HCT116 (cell line): ENCODE data around the gene CDK2AP2. TPM values are rescaled to one million over a fixed set of nuclear protein-coding genes. Genes with fewer than 3 reads are reported as not detected.

Experiments used
- ATAC-seq: fragments of 200-7000 bp; cut with Tn5 transposase; 2 replicates; pipeline ENCODE4 v1.9.1; 2020; ENCODE audit warnings: mild to moderate bottlenecking, moderate library complexity
- BruUV-seq: library from RNA; stranded (reverse); fragments of 400-500 nt; replicated peaks from 2 replicates; lab custom pipeline; 2021; lab: Mats Ljungman, UMichigan
- CTCF ChIA-PET: fragments of 300-600 bp; sonication (Branson Sonifier 250); formaldehyde crosslinking; loops from one replicate; lab custom pipeline; 2021; ENCODE audit warnings: antibody characterized with exemption; lab: Charles Lee
- POLR2A ChIA-PET: fragments of 300-600, 350-600 bp; sonication (Branson Sonifier 250); formaldehyde crosslinking; loops from one replicate; lab custom pipeline; 2021; ENCODE audit warnings: antibody characterized with exemption; lab: Charles Lee
- RAD21 ChIA-PET, 2 experiments: fragments of 300-600 bp; sonication (Branson Sonifier 250); formaldehyde crosslinking; loops; one replicate each; lab custom pipeline; 2023; ENCODE audit warnings: low total read pairs in 2 of 2; ENCODE audit not compliant: uncharacterized antibody in 2 of 2, unreplicated experiment in 2 of 2, low non-redundant PET in 1 of 2; lab: Charles Lee
- DNase-seq: peaks from one replicate; pipeline ENCODE4 v3.0.0-alpha.2; 2010; ENCODE audit warnings: low read depth, low spot score
- H2AFZ ChIP-seq: fragments of 200-600 bp; shearing (Covaris generic), sonication (generic); 2 replicates; pipeline ENCODE4 v1.6.1; 2017; ENCODE audit warnings: low read depth, mixed run types, mixed read lengths, antibody characterized with exemption, low read length; ENCODE audit not compliant: poor library complexity, severe bottlenecking
- H3K27ac ChIP-seq: 2 replicates; pipeline ENCODE4 v1.5.1; 2012; ENCODE audit warnings: low read depth, low read length
- H3K27me3 ChIP-seq: fragments of 200-600 bp; sonication (generic); 2 replicates; pipeline ENCODE4 v1.6.1; 2016; ENCODE audit warnings: mixed run types, low read length, mixed read lengths; ENCODE audit not compliant: insufficient read depth
- H3K36me3 ChIP-seq, 2 experiments: fragments of 200-500 bp in 1 of 2; fragments of 200-600 bp in 1 of 2; sonication (Bioruptor generic) in 1 of 2; sonication (generic) in 1 of 2; 2 replicates each; pipeline versions ENCODE4 v1.5.1 to v1.6.1; 2014 to 2016; ENCODE audit warnings: low read length in 2 of 2, inconsistent platforms in 1 of 2, mixed read lengths in 1 of 2, mixed run types in 1 of 2; ENCODE audit not compliant: insufficient read depth in 2 of 2, control insufficient read depth in 1 of 2
- H3K4me1 ChIP-seq, 2 experiments: fragments of 200-600 bp in 1 of 2; sonication (generic) in 1 of 2; 2 replicates each; pipeline versions ENCODE4 v1.5.1 to v1.6.1; 2012 to 2017; ENCODE audit warnings: low read length in 2 of 2, inconsistent platforms in 1 of 2, mild to moderate bottlenecking in 1 of 2, mixed read lengths in 1 of 2, mixed run types in 1 of 2, moderate library complexity in 1 of 2; ENCODE audit not compliant: insufficient read depth in 2 of 2, control insufficient read depth in 1 of 2
- H3K4me2 ChIP-seq: fragments of 200-600 bp; sonication (generic); 2 replicates; pipeline ENCODE4 v1.6.1; 2017; ENCODE audit warnings: mixed run types, low read length, mixed read lengths
- H3K4me3 ChIP-seq, 2 experiments: fragments of 200-600 bp in 1 of 2; sonication (generic) in 1 of 2; replicated peaks in 1 of 2; 2 replicates each; pipeline ENCODE4 v1.5.1; 2011 to 2016; ENCODE audit warnings: low read length in 2 of 2, control low read depth in 1 of 2, low read depth in 1 of 2, mild to moderate bottlenecking in 1 of 2, mixed read lengths in 1 of 2, mixed run types in 1 of 2
- H3K79me2 ChIP-seq: fragments of 200-600 bp; sonication (generic); 2 replicates; pipeline ENCODE4 v1.6.1; 2017; ENCODE audit warnings: mild to moderate bottlenecking, mixed run types, low read length, moderate library complexity, mixed read lengths; ENCODE audit not compliant: insufficient read depth
- H3K9ac ChIP-seq: fragments of 200-600 bp; sonication (generic); 2 replicates; pipeline ENCODE4 v1.6.1; 2016; ENCODE audit warnings: low read length, mixed read lengths
- H3K9me2 ChIP-seq: fragments of 200-600 bp; sonication (generic), shearing (Covaris generic); 2 replicates; pipeline ENCODE4 v1.6.1; 2017; ENCODE audit warnings: mixed run types, mild to moderate bottlenecking, moderate library complexity; ENCODE audit not compliant: insufficient read depth
- H3K9me3 ChIP-seq, 2 experiments: fragments of 200-500 bp in 1 of 2; fragments of 200-600 bp in 1 of 2; sonication (Bioruptor generic) in 1 of 2; sonication (generic) in 1 of 2; 2 replicates each; pipeline ENCODE4 v1.6.1; 2014 to 2017; ENCODE audit warnings: low read length in 2 of 2, mixed read lengths in 2 of 2, inconsistent platforms in 1 of 2, low read depth in 1 of 2, mild to moderate bottlenecking in 1 of 2, mixed run types in 1 of 2, moderate library complexity in 1 of 2; ENCODE audit not compliant: control insufficient read depth in 1 of 2, insufficient read depth in 1 of 2
- H4K20me1 ChIP-seq: fragments of 200-600 bp; sonication (generic), shearing (Covaris generic); 2 replicates; pipeline ENCODE4 v1.6.1; 2017; ENCODE audit warnings: mixed run types, mild to moderate bottlenecking, moderate library complexity; ENCODE audit not compliant: insufficient read depth
- CBX3 ChIP-seq: IDR thresholded peaks from 2 replicates; pipeline ENCODE4 v1.6.1; 2012; ENCODE audit warnings: low read depth
- CEBPB ChIP-seq: IDR thresholded peaks from 2 replicates; pipeline ENCODE4 v1.6.1; 2012; ENCODE audit warnings: low read depth
- CTCF ChIP-seq, 3 experiments: fragments of 200-600 bp in 1 of 3; sonication (generic) in 1 of 3; IDR thresholded peaks in 2 of 3; conservative IDR thresholded peaks in 1 of 3; 2 replicates each; pipeline ENCODE4 v1.5.1; 2012 to 2017; ENCODE audit warnings: low read depth in 2 of 3, low read length in 2 of 3, antibody characterized with exemption in 1 of 3, borderline replicate concordance in 1 of 3, control low read depth in 1 of 3, mild to moderate bottlenecking in 1 of 3, mixed read lengths in 1 of 3, mixed run types in 1 of 3, moderate library complexity in 1 of 3; ENCODE audit not compliant: insufficient read depth in 1 of 3
- EGR1 ChIP-seq: IDR thresholded peaks from 2 replicates; pipeline ENCODE4 v1.6.1; 2012; ENCODE audit warnings: low read depth
- ELF1 ChIP-seq: IDR thresholded peaks from 2 replicates; pipeline ENCODE4 v1.6.1; 2012; ENCODE audit warnings: low read depth, borderline replicate concordance
- EZH2 ChIP-seq: fragments of 200-600 bp; sonication (generic); IDR thresholded peaks from 2 replicates; pipeline ENCODE4 v1.6.1; 2017; ENCODE audit warnings: antibody characterized with exemption, mixed run types
- EZH2phosphoT487 ChIP-seq: fragments of 200-600 bp; IDR thresholded peaks from 2 replicates; pipeline ENCODE4 v1.6.1; 2018; ENCODE audit warnings: antibody characterized with exemption, borderline replicate concordance
- JUND ChIP-seq: IDR thresholded peaks from 2 replicates; pipeline ENCODE4 v1.6.1; 2012
- POLR2A ChIP-seq: IDR thresholded peaks from 2 replicates; pipeline ENCODE4 v1.7.0; 2011; ENCODE audit warnings: borderline replicate concordance; ENCODE audit not compliant: insufficient read depth, insufficient read length; ENCODE audit errors: extremely low read depth
- POLR2AphosphoS5 ChIP-seq: IDR thresholded peaks from 2 replicates; pipeline ENCODE4 v1.6.1; 2011; ENCODE audit warnings: mild to moderate bottlenecking, low read depth, low read length, moderate library complexity
- REST ChIP-seq: IDR thresholded peaks from 2 replicates; pipeline ENCODE4 v1.6.1; 2012; ENCODE audit warnings: low read depth
- SIN3A ChIP-seq: IDR thresholded peaks from 2 replicates; pipeline ENCODE4 v1.6.1; 2012; ENCODE audit warnings: low read depth
- SRF ChIP-seq: IDR thresholded peaks from 2 replicates; pipeline ENCODE4 v1.6.1; 2012; ENCODE audit warnings: low read depth
- YY1 ChIP-seq: IDR thresholded peaks from 2 replicates; pipeline ENCODE4 v1.6.1; 2011; ENCODE audit warnings: low read length, low read depth, moderate library complexity, mild to moderate bottlenecking; ENCODE audit not compliant: insufficient replicate concordance; ENCODE audit errors: extremely low read depth
- ZBTB33 ChIP-seq: IDR thresholded peaks from 2 replicates; pipeline ENCODE4 v1.6.1; 2011; ENCODE audit warnings: mild to moderate bottlenecking, low read length, moderate library complexity; ENCODE audit not compliant: insufficient replicate concordance; ENCODE audit errors: extremely low read depth
- ZFX ChIP-seq: fragments of 450-650 bp; IDR thresholded peaks from 2 replicates; pipeline ENCODE4 v1.6.1; 2017
- intact Hi-C: fragments of 100-400 bp; cut with micrococcal nuclease; formaldehyde crosslinking; loops from 2 replicates; pipeline ENCODE4 v1.10.0; 2022
- total RNA-seq: library from RNA; stranded (reverse); gene quantifications from one replicate; pipeline ENCODE4 v1.2.1, GENCODE V29; 2021; ENCODE audit not compliant: unreplicated experiment

The CDK2AP2 gene
- total RNA-seq, 1 experiment from 2014 or later, result 53.6 TPM

- TF ChIP-seq YY1, result no peak
- no peak for TF ChIP-seq EGR1
- no peak for TF ChIP-seq REST
Observed at GRCh38 chr11:67496113-67496512, 11.8 kb downstream of the CDK2AP2 start (continued).

GRCh38 chr11:67495234-67496005 lies 12.5 kb downstream of the CDK2AP2 start:
- Histone ChIP-seq H3K4me3 (no peak overlapping the region), H3K9me3 (no peaks in the 10 kb centered on the region), H3K79me2 (no peaks in the 10 kb centered on the region), H3K27me3 (no peaks in the 10 kb centered on the region), H2AFZ (no peak overlapping the region), H3K4me2 (no peak overlapping the region), H3K27ac (no peak overlapping the region), H3K9me2 (no peaks in the 10 kb centered on the region), H3K4me1 (no peaks in the 10 kb centered on the region), H4K20me1 (no peaks in the 10 kb centered on the region), H3K36me3 (peaks cover 0 to 5% of the 10 kb centered on the region in 2 experiments; a peak in 2 of 4 replicates), H3K9ac (no peak overlapping the region)
- intact Hi-C loops, result no loop called here
- no TSS peak for BruUV-seq
- TF ChIP-seq EZH2phosphoT487 (no peak), POLR2AphosphoS5 (no peak), ZBTB33 (no peak), CBX3 (no peak), YY1 (no peak), EZH2 (no peak), EGR1 (no peak), JUND (no peak), SRF (no peak), ZFX (no peak), CEBPB (no peak), SIN3A (no peak), ELF1 (no peak), POLR2A (no peak), CTCF (IDR thresholded peaks at IDR 0.05 in 2 of 3, conservative IDR thresholded peaks at IDR 0.05 in 1 of 3; ENCODE audit: borderline replicate concordance in 1 of 3, insufficient read depth in 1 of 3, low read depth in 2 of 3, low read length in 2 of 3) (no peak)
- CTCF ChIA-PET, result no interaction called here
- DNase-seq (no peak), ATAC-seq (no peak)
- POLR2A ChIA-PET, result no interaction called here
- RAD21 ChIA-PET, result no interaction called here
